Psoas muscle (tissue), 8 donors: ENCODE results near the gene LATS2. TPM values are rescaled to one million over a fixed set of nuclear protein-coding genes. Genes with fewer than 3 reads are reported as not detected.

ENCODE experiments used
- ATAC-seq, 4 donors: fragments of 200-7000 bp; cut with Tn5 transposase; one replicate each; pipeline ENCODE4 v1.9.1; 2020; ENCODE audit warnings: moderate library complexity in 3 of 4, mild to moderate bottlenecking in 2 of 4
- DNase-seq, 2 donors: peaks; one replicate each; pipeline ENCODE4 v3.0.0-alpha.2; 2020
- H3K27ac ChIP-seq: fragments of 200-600 bp; one replicate; pipeline ENCODE4 v1.8.0; 2022
- H3K27me3 ChIP-seq, 3 donors: fragments of 200-600 bp in 1 of 3; one replicate each; pipeline versions ENCODE4 v1.6.1 to v1.8.0; 2013 to 2022; ENCODE audit warnings: low read length in 2 of 3, mild to moderate bottlenecking in 2 of 3, moderate library complexity in 1 of 3; ENCODE audit not compliant: insufficient read depth in 3 of 3
- H3K36me3 ChIP-seq, 2 donors: fragments of 200-600 bp in 1 of 2; one replicate each; pipeline versions ENCODE4 v1.6.1 to v1.8.0; 2013 to 2022; ENCODE audit warnings: low read depth in 1 of 2, mild to moderate bottlenecking in 1 of 2, moderate library complexity in 1 of 2; ENCODE audit not compliant: insufficient read depth in 1 of 2
- H3K4me1 ChIP-seq: fragments of 200-600 bp; one replicate; pipeline ENCODE4 v1.8.0; 2022
- H3K4me3 ChIP-seq: fragments of 200-600 bp; one replicate; pipeline ENCODE4 v1.8.0; 2022; ENCODE audit warnings: mild to moderate bottlenecking
- H3K9me3 ChIP-seq: fragments of 200-600 bp; one replicate; pipeline ENCODE4 v1.8.0; 2022
- WGBS, 3 donors: extraction: QIAGEN DNeasy Blood & Tissue Kit; methylation state at CpG; one replicate each; pipeline versions ENCODE4 v1.1.6 to v1.1.7; 2013; 5-methylcytosine and 5-hydroxymethylcytosine counted together
- intact Hi-C, 2 donors: fragments of 100-400 bp; cut with DNase I; formaldehyde crosslinking; loops; one replicate each; pipeline versions ENCODE4 v1.11.0 to v1.14.2; 2022
- polyA plus RNA-seq, 3 donors: library from polyadenylated mRNA; stranded (reverse); fragments of 200-250 nt; gene quantifications; one replicate each; pipeline ENCODE4 v1.2.3, GENCODE V29; 2013
- total RNA-seq, 4 donors: library from RNA; stranded (reverse); fragmentation: NEBNext Ultra II Directional in 2 of 4; extraction: Animal tissue kit (Norgen Biotek cat#: 25700) in 2 of 4; gene quantifications; one replicate each; pipeline versions ENCODE4 v1.2.1 to v1.2.4, GENCODE V29; 2021 to 2023
- TF ChIP-seq, protein P1 (sequence below): fragments of 200-600 bp; IDR thresholded peaks from one replicate; pipeline ENCODE4 v1.8.0; 2022; ENCODE audit warnings: antibody characterized with exemption
- donor health status: healthy with polysubstance abuse.
- donor health status: DM: no; HTN: no; CAD: no; lungs with moderate emphysema.
- donor health status: Bipolar disorder and iron deficiency.
- donor health status: healthy.
- donor health status: DM: yes; HTN: yes; CAD: no.
- donor health status: DM: no; HTN: no; CAD: no.
- donor health status: DM: no; HTN: no; CAD: no.
- donor health status: DM: yes; HTN: yes; CAD: no.

LATS2 gene
- total and polyA plus RNA-seq, 7 donors: 6.0 to 27.4 (median 23.7) TPM

DNA sequence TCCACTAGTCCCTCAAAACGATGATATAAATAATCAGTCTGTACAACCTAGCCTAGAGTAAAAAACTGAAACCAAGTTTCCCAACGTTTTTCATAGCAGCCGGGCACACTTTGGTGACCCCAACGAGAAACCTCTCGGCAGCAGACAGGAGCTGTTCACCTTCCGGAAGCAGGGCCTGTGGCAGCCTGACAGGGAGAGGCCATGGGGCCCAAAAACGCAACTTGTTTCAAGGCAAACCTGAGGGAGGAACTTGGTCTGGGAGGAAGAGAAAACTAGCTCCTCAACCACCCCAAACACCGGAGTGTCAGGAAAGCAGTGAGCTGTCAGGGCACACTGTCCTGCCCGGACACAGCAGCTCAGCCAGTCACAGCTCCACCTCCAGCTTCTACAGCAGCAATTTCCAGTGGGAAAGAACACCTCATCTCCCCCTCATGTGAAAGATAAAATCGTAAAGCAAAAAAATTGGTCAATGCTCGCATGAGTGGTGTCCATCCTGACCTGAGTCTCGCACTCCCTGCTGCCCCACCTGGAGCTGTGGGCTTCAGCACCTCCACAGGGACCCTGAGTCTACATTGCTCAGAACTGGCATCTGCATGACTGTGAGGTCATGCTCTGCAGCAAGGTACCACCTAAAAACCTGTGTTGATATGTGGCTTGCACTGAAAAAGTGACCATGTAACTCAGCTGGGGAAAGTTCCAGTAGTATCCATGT is 40.6 kb upstream of the LATS2 start:
- no peaks in the 10 kb centered on the region for H3K27me3 ChIP-seq
- 79 to 83% (median 81%) methylated on average over 12 of the region's 12 CpGs for WGBS, 3 donors
- no peak overlapping the region for H3K27ac ChIP-seq
- H3K36me3 ChIP-seq: no peaks in the 10 kb centered on the region
- H3K4me1 ChIP-seq: no peaks in the 10 kb centered on the region
- intact Hi-C loops: no loop called here
- TF ChIP-seq, protein P1, sequence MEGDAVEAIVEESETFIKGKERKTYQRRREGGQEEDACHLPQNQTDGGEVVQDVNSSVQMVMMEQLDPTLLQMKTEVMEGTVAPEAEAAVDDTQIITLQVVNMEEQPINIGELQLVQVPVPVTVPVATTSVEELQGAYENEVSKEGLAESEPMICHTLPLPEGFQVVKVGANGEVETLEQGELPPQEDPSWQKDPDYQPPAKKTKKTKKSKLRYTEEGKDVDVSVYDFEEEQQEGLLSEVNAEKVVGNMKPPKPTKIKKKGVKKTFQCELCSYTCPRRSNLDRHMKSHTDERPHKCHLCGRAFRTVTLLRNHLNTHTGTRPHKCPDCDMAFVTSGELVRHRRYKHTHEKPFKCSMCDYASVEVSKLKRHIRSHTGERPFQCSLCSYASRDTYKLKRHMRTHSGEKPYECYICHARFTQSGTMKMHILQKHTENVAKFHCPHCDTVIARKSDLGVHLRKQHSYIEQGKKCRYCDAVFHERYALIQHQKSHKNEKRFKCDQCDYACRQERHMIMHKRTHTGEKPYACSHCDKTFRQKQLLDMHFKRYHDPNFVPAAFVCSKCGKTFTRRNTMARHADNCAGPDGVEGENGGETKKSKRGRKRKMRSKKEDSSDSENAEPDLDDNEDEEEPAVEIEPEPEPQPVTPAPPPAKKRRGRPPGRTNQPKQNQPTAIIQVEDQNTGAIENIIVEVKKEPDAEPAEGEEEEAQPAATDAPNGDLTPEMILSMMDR: no peak
- H3K9me3 ChIP-seq: no peaks in the 10 kb centered on the region
- ATAC-seq (no peak), DNase-seq (no peak)
- no peak overlapping the region for H3K4me3 ChIP-seq

DNA sequence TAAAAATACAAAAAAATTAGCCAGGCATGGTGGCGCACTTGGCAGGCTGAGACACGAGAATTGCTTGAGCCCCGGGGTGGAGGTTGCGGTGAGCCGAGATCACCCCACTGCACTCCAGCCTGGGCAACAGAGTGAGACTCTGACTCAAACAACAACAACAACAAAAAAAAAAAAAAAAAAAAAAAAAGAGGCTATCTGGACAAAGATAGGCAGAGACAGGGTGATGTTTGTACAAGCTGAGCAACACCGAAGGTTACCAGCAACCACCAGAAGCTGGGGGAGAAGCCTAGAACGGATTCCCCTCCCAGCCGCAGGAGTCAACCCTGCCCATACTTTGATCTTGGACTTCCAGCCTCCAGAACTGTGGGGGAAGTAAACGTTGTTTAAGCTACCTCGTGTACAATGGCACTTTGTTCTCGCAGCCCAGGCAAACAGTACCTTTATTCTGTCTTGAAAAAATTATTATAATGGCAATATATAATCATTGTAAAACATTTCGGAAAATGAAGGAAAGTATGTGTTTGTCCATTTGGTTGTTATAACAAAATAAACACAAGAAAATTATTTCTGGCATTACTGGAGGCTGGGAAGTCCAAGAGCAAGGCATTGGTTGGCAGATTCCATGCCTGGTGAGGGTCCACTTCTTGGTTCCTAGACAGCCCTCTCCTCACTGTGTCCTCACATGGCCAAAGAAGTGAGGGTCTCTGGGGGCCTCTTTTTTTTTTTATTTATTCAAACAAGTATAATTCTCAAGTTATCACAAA is 39.8 kb upstream of the LATS2 start:
- Histone ChIP-seq H3K9me3 (no peaks in the 10 kb centered on the region), H3K36me3 (no peaks in the 10 kb centered on the region), H3K27ac (no peak overlapping the region), H3K27me3 (no peaks in the 10 kb centered on the region), H3K4me3 (no peak overlapping the region), H3K4me1 (no peaks in the 10 kb centered on the region)
- ATAC-seq (no peak), DNase-seq (no peak)
- 85 to 88% (median 86%) methylated on average over 12 of the region's 12 CpGs for WGBS, 3 donors
- TF ChIP-seq, protein P1: no peak
- intact Hi-C loops: no loop called here

DNA sequence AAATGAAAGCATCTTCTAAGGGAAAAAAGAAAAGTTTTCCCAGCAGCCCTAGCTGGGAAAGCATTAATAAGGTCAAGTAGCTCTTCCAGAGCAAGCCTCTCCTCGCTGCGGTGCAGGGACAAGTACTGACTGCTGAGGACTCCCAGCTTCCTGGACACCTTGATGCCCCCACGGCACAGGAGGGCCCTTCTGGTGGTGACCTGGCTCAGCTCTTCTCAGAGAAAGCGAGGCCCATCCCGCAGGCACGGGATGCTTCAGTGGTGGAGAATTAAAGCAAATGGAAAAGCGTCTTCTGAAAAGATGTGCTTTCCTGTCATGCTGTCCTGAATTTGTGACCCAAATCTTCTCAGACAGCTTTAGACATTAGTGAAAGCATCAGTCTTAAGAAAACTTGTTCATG is 38.8 kb upstream of the LATS2 start:
- WGBS, 3 donors: 88 to 90% (median 90%) methylated on average over 7 of the region's 7 CpGs
- intact Hi-C loops: no loop called here
- no peaks in the 10 kb centered on the region for H3K4me1 ChIP-seq
- H3K36me3 ChIP-seq: no peaks in the 10 kb centered on the region
- DNase-seq: no peak
- TF ChIP-seq, protein P1: no peak
- H3K27me3 ChIP-seq: no peaks in the 10 kb centered on the region
- H3K27ac ChIP-seq: no peak overlapping the region
- no peak overlapping the region for H3K4me3 ChIP-seq
- no peaks in the 10 kb centered on the region for H3K9me3 ChIP-seq
- ATAC-seq: no peak

DNA sequence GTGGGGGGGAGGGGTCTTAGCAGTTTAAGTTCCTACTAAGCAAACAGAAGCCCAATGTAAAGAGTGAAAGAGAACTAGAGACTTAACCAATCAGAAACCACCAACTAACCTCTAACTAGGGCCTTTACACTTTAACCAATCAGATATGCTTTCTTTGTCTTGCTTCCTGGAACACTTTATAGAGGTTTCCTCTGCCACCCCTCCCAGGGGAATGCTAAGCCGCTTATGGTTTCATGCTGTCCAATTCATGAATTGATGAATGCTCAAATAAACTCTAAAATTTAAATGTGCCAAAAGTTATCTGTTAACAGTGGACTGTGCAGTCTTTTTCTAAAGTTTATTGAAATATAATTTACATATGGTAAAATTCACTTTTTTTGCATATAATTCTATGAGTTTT is 33.9 kb upstream of the LATS2 start:
- DNase-seq: no peak
- intact Hi-C loops: no loop called here
- TF ChIP-seq, protein P1: no peak
- H3K27ac ChIP-seq: no peak overlapping the region
- no peaks in the 10 kb centered on the region for H3K9me3 ChIP-seq
- ATAC-seq: no peak
- H3K27me3 ChIP-seq: no peaks in the 10 kb centered on the region
- no peaks in the 10 kb centered on the region for H3K4me1 ChIP-seq
- WGBS, 3 donors: 52 to 63% (median 57%) methylated on average over 1 of the region's 1 CpG
- H3K4me3 ChIP-seq: no peak overlapping the region
- no peaks in the 10 kb centered on the region for H3K36me3 ChIP-seq
